Spleen (tissue), 11 donors: Measurements from ENCODE around the gene SRP72. TPM values are rescaled to one million over a fixed set of nuclear protein-coding genes. Genes with fewer than 3 reads are reported as not detected.

Source experiments
- DNase-seq: peaks from one replicate; pipeline ENCODE4 v3.0.0-alpha.2; 2020
- H3K27ac ChIP-seq, 8 donors: fragments of 200-600 bp; sonication (generic) in 7 of 8; 1 replicate in 4 of 8; 2 replicates in 4 of 8; pipeline versions ENCODE4 v1.5.0 to v1.8.0; 2016 to 2021; ENCODE audit warnings: inconsistent platforms in 4 of 8, mild to moderate bottlenecking in 4 of 8, moderate library complexity in 1 of 8
- H3K27me3 ChIP-seq, 7 donors: fragments of 200-600 bp; sonication (generic) in 6 of 7; replicated peaks in 1 of 7; 1 replicate in 4 of 7; 2 replicates in 3 of 7; pipeline versions ENCODE4 v1.5.0 to v1.8.0; 2016 to 2021; ENCODE audit warnings: inconsistent platforms in 3 of 7, mild to moderate bottlenecking in 1 of 7
- H3K36me3 ChIP-seq, 6 donors: fragments of 200-600 bp; sonication (generic) in 5 of 6; 1 replicate in 4 of 6; 2 replicates in 2 of 6; pipeline versions ENCODE4 v1.5.0 to v1.8.0; 2016 to 2021; ENCODE audit warnings: inconsistent platforms in 2 of 6
- H3K4me1 ChIP-seq, 6 donors: fragments of 200-600 bp; sonication (generic) in 5 of 6; 1 replicate in 3 of 6; 2 replicates in 3 of 6; pipeline versions ENCODE4 v1.5.0 to v1.8.0; 2016 to 2021; ENCODE audit warnings: inconsistent platforms in 3 of 6
- H3K4me3 ChIP-seq, 8 donors: fragments of 200-600 bp; sonication (generic) in 7 of 8; 1 replicate in 4 of 8; 2 replicates in 4 of 8; pipeline versions ENCODE4 v1.5.0 to v1.8.0; 2016 to 2021; ENCODE audit warnings: inconsistent platforms in 4 of 8, mild to moderate bottlenecking in 4 of 8, moderate library complexity in 2 of 8
- H3K9me3 ChIP-seq, 8 donors: fragments of 200-600 bp; sonication (generic) in 7 of 8; 1 replicate in 4 of 8; 2 replicates in 4 of 8; pipeline versions ENCODE4 v1.5.0 to v1.8.0; 2016 to 2021; ENCODE audit warnings: inconsistent platforms in 4 of 8
- CTCF ChIP-seq, 11 experiments: fragments of 200-600 bp in 7 of 11; fragments of 450-650 bp in 4 of 11; sonication (generic) in 4 of 11; IDR thresholded peaks in 8 of 11; conservative IDR thresholded peaks in 3 of 11; 1 replicate in 7 of 11; 2 replicates in 4 of 11; pipeline versions ENCODE4 v1.4.0 to v1.8.0; 2016 to 2021; ENCODE audit warnings: antibody characterized with exemption in 11 of 11, inconsistent platforms in 4 of 11, mild to moderate bottlenecking in 1 of 11
- POLR2A ChIP-seq, 3 donors: fragments of 450-650 bp; IDR thresholded peaks; one replicate each; pipeline ENCODE4 v1.5.1; 2017; ENCODE audit warnings: antibody characterized with exemption in 3 of 3, mild to moderate bottlenecking in 1 of 3
- POLR2AphosphoS5 ChIP-seq, 3 donors: sonication (generic); formaldehyde crosslinking; IDR thresholded peaks; one replicate each; pipeline ENCODE4 v1.5.1; 2017; ENCODE audit warnings: antibody characterized with exemption in 3 of 3
- whole genome bisulfite sequencing, 5 donors: extraction: QIAGEN DNeasy Blood & Tissue Kit in 3 of 5; methylation state at CpG; one replicate each; pipeline versions ENCODE4 v1.1.5 to v1.1.7; 2013 to 2018; 5-methylcytosine and 5-hydroxymethylcytosine counted together
- intact Hi-C: fragments of 100-400 bp; cut with DNase I; formaldehyde crosslinking; loops from one replicate; pipeline ENCODE4 v1.15.0; 2023; ENCODE audit warnings: low total_unique reads
- polyA plus RNA-seq, 3 donors: library from polyadenylated mRNA; stranded (reverse); fragments of 200-250 nt; gene quantifications; one replicate each; pipeline ENCODE4 v1.2.1, GENCODE V29; 2013
- total RNA-seq, 7 donors: library from RNA; depleted of rRNA in 3 of 7; stranded (reverse); fragments of >200 nt in 3 of 7; fragmentation: NEBNext Ultra II Directional in 4 of 7; extraction: Animal tissue kit (Norgen Biotek cat#: 25700) in 4 of 7; gene quantifications; one replicate each; pipeline versions ENCODE4 v1.1.0 to v1.2.1, GENCODE V29; 2016 to 2021
- donor health status: healthy with polysubstance abuse.
- donor health status: DM: no; HTN: no; CAD: no; lungs with moderate emphysema.
- donor health status: DM: no; HTN: no; CAD: no.
- donor health status: Bipolar disorder and iron deficiency.
- donor health status: healthy.
- donor health status: DM: no; HTN: no; CAD: no.
- donor health status: DM: yes; HTN: yes; CAD: no.

Gene SRP72
- total and polyA plus RNA-seq, 10 donors, result 30.1 to 97.7 (median 78.1) TPM

GRCh38 chr4:56551516-56551915 is 84.1 kb downstream of the SRP72 start:
- intact Hi-C loops, result no loop called here

GRCh38 chr4:56552273-56552672 is 84.9 kb downstream of the SRP72 start:
- Histone ChIP-seq H3K4me3 (no peak overlapping the region), H3K9me3 (no peaks in the 10 kb centered on the region), H3K4me1 (no peaks in the 10 kb centered on the region), H3K27me3 (no peaks in the 10 kb centered on the region), H3K36me3 (no peaks in the 10 kb centered on the region), H3K27ac (no peak overlapping the region)
- TF ChIP-seq POLR2A (IDR thresholded peaks at IDR 0.05) (no peak), POLR2AphosphoS5 (IDR thresholded peaks at IDR 0.05) (no peak), CTCF (IDR thresholded peaks at IDR 0.05 in 8 of 11, conservative IDR thresholded peaks at IDR 0.05 in 3 of 11) (no peak)
- intact Hi-C loops, result no loop called here
- DNase-seq, result no peak

More at GRCh38 chr4:56551516-56551915, 84.1 kb downstream of the SRP72 start:
- no peak for DNase-seq
- Histone ChIP-seq H3K27me3 (no peaks in the 10 kb centered on the region), H3K4me1 (no peaks in the 10 kb centered on the region), H3K4me3 (no peak overlapping the region), H3K9me3 (no peaks in the 10 kb centered on the region), H3K27ac (no peak overlapping the region), H3K36me3 (no peaks in the 10 kb centered on the region)
- TF ChIP-seq POLR2AphosphoS5 (IDR thresholded peaks at IDR 0.05) (no peak), POLR2A (IDR thresholded peaks at IDR 0.05) (no peak), CTCF (IDR thresholded peaks at IDR 0.05 in 8 of 11, conservative IDR thresholded peaks at IDR 0.05 in 3 of 11) (no peak)
- WGBS, 5 donors, result 63 to 97% (median 93%) methylated on average over 2 of the region's 2 CpGs

Other genes with a start within 250 kb of the SRP72 start
- 10 to 100 TPM in 6 of 7 donors, 1 to 10 TPM in 1; 9.6 to 15.6 (median 11.4) TPM for gene AASDH, start 80.1 kb upstream of the SRP72 start, total RNA-seq
- 1 to 10 TPM; 2.8 to 4.5 (median 4.4) TPM for gene AASDH, start 80.1 kb upstream of the SRP72 start, polyA plus RNA-seq
- gene PPAT, start 32.0 kb upstream of the SRP72 start, total RNA-seq, result 10 to 100 TPM in 3 of 7 donors, 1 to 10 TPM in 4; 5.7 to 10.6 (median 9.2) TPM
- gene PPAT, start 32.0 kb upstream of the SRP72 start, polyA plus RNA-seq, result 1 to 10 TPM; 2.7 to 5.2 (median 5.1) TPM
- gene PAICS, start 31.4 kb upstream of the SRP72 start, total RNA-seq, result 10 to 100 TPM; 23.0 to 48.2 (median 28.3) TPM
- gene PAICS, start 31.4 kb upstream of the SRP72 start, polyA plus RNA-seq, result 10 to 100 TPM; 18.4 to 36.8 (median 36.5) TPM
- under 1 TPM in 2 of 7 donors, not detected in 5; 0.25 to 0.30 TPM for gene ARL9, start 38.2 kb downstream of the SRP72 start, total RNA-seq
- gene ARL9, start 38.2 kb downstream of the SRP72 start, polyA plus RNA-seq, result under 1 TPM; 0.02 to 0.27 (median 0.13) TPM
- 10 to 100 TPM in 2 of 7 donors, 1 to 10 TPM in 5; 6.0 to 26.0 (median 8.0) TPM for gene HOPX, start 213.7 kb downstream of the SRP72 start, total RNA-seq
- 10 to 100 TPM in 1 of 3 donors, 1 to 10 TPM in 2; 6.0 to 16.4 (median 8.8) TPM for gene HOPX, start 213.7 kb downstream of the SRP72 start, polyA plus RNA-seq